Stimulated activated CD4-positive, alpha-beta T cell treated with anti-CD3 and anti-CD28 coated beads, TNF-alpha, amount 100 ng/mL, for 24 hours (primary cell): Measurements from ENCODE around the gene CRIP3.

Experiments
- DNase-seq, 3 experiments: peaks; one replicate each; pipeline ENCODE4 v3.0.0-alpha.2; 2020; ENCODE audit warnings: low read depth in 3 of 3

CRIP3 gene

DNA sequence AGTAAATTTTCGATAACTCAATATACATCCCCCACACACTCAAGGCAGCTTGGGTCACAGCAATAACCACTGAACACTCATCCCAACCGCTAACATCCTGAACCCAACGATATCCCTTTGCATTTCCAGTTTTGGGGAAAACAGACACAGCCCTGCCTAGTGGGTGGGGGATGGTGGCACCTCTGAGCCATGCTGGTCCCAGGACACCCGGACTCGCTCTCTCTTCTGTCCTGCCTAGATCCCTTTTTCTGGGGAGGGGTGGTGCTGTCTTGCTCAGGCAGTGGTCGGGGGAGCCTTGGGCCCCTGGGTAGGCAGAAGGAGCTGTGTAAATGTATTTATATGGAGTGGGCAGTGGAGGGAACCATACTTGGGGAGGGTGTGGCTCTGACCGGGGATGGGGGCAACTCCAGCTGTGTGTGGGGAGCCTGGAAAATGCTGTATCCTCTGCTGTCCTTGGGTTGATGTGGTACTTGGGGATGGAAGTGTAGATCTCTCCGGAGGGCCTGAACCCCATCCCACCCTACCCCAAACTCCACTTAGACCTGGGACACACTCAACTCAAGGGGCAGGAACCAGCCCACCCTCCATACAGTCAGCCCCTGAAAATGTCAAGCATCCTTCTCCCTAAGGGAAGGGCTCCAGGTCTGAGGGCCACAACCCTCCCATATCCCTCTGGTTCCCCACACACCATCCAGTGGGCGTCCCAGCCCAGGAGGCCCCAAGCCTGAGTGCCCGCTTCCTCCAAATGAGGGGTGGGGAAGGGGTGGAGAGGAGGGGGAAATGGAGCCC, 34.3 kb downstream of the CRIP3 start:
- no peak for DNase-seq

DNA sequence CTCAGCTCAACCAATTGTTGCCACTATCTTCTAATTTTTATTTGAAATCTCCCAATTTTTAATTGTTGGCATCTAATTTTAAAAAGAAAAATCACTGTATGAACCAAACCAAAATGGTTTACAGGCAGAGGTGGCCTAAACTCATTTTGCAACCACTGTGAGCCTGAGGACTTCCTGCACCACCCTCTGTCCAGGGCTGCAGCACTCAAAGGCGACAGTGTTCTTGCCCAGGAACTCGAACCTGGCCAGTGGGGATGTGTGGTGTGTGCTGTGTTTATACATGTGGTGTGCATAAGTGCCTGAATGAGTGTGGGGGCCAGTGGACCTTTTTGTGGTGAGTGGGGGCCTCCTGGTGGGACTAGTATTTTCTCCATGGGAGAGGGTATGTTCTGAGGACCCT, 34.9 kb downstream of the CRIP3 start:
- DNase-seq = no peak

DNA sequence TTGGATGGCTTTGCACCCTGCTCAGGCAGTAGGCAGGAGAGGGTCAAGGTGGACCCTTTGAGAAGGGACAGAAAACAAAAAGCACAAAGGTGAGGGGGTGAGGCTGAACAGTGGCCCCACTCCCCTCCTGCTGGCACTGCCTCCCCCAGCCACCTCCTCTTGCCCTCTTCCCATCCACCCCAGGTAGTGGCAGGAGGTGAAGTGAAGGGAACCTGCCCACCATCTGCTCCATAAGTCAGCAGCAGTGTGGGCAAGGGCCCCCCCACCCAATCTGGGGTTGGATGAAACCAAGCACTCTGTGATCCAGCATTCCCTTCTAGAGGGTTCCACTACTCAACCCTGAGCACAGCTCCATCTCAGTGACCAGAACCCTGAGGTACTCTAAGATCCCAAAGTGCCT, 36.7 kb downstream of the CRIP3 start:
- DNase-seq = no peak

DNA sequence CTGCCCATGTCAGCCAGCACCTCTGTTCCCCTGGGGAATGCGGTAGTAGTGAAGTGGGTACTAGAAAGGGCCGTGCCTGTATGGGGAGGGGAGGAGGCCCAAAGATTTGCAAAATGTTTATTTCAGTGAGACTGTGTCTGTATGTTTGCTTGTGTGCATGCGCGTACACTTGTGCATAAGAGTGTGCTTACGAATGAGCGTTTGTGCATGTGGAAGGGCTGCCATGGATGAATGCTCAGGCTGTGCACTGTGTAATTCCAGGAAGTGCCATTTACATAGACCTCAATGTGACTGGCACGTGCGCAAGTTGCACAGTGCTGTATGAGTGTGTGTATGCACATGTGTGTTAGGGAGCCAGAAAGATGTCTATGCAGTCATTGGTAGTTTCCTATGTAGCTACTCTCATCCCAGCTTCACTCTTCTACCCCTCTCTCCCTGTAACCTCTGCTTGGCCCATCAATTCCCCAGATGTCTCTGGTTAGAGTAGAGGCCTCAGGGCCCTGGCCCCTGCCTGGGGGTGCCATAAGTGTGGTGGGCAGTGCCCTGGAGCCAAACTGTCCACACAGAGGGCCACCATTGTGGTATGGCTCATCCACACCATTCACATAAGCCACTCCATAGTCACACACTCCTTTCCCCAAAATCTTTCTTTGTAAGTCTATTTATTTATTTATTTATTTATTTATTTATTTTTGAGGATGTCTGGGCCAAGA, 37.4 kb downstream of the CRIP3 start:
- no peak for DNase-seq

DNA sequence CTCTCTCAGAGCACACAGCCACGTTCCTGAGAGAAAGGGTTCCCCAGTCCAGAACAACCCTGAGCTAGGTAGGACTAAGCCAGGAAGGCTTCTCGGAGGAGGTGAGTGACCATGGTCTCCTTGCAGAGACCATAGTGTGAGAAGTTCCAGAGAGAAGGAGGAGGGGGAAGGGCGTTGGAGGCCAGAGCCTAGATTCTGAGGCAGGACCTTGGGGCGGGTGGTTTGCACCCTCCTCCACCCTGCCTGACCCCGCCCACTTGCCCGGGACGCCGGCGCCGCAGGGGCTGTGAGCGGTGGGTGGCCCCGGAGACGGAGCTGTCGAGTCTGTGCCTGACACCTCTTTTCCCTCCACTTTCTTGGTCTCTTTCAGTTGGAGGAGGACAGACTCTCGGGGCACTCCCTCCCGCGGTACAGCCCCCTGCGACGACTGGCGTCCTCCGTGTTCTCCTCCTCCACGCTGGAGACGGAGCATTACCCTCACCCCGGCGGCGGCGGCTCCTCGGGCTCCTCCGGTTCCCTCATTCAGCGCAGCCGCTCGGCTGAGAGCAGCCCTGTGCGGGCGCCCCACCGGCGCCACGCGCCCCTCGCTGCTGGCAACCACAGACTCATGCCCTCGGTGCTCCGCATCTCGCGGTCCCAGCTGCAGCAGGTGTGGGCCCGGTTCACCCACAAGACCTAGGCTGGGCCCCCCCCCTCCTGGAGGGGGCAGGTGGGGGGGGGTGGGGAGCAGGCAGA, 39.2 kb downstream of the CRIP3 start:
- DNase-seq = peak in 1 of 3 experiments; percentile 49

DNA sequence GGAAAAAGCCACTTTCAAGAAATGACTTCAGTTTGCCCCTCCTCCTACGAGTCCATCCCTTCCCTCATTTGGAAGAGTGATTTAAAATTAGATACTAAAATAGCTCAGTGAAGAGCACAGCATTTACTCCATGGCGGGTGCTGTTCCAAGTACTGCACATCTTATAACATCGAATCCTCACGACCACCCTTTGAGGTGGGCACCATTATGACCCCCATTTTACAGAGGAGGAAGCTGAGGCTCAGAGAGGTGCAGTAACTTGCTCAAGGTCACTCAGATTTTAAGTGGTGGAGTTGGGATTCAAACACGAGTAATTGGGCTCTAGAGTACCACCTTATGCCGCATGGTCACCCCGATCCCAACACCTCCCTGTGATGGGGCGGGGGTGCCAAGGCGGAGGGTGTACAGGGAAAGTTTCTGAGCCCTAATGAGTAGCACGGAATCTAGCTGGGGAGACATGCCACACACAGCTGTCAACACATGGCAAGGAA, 39.8 kb downstream of the CRIP3 start:
- DNase-seq = no peak

DNA sequence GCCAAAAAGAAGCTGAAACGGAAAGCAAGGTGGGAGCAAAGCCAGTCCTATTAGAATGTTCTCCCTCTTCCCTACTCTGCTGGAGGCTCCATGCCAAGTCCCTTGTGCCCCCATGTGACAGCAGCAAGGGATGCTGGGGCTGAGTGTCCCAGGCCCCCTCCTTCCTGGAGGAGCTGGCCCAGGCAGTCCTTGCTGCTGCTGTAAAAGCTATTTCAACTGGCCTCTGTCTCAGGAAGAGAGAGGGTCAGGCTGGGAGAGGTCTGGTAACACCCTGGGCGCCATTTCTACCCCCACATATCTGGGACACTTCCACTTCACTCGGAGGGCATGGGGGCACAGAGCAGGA, 40.3 kb downstream of the CRIP3 start:
- DNase-seq = no peak

DNA sequence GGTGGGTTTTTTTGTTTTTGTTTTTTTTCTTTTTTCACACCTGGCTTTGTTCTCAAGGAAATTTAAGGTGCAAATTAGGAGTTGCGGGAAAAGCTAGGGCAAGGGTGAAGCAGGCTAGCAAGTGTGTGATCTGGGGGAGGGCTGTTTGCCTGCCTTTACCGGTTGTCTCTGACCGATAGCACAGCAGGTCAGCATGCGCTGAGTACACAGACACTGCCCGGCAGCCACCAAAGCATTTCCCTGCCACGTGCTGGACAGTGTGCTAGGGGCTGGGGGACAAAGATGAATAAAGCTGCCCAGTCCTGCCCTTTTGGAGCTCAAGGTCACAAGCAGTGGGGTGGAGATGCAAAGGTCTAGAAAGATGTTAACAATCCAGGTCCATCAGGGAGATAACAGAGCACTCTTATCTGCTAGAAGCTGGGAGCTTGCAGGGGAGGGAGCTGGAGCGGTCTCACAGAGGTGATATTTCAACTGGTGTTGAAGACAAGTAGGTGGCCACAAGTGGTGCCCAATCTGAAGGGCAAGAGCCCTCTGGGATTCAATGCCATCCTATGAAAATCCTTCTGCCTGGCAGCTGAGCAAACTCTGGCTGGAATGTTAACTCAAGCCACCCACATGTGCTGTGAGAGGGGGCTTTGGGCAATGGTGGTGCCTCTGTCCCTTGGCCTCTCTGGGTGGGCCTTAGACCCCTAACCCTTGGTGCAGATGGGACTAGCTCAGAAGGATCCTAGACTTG, 40.8 kb downstream of the CRIP3 start:
- DNase-seq = no peak

DNA sequence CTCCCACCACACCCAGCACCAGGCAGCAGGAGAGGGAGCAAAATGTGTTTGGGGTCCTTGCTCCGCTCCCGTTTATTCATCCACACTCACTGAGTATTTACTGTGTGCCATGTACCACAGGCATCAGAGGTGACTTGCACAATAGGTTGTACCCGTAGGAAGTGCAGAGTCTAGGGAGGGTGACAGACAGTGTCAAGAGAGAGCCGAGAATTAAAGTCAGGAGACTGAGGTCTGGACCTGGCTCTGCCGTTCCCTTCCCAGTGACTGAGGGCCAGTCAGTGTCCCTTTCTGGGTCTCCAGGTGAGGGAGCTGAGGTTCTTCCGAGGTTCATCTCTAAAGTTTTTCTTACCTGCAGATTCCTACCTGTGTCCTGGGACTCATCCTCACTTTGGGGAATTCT, 43.1 kb downstream of the CRIP3 start:
- no peak for DNase-seq

DNA sequence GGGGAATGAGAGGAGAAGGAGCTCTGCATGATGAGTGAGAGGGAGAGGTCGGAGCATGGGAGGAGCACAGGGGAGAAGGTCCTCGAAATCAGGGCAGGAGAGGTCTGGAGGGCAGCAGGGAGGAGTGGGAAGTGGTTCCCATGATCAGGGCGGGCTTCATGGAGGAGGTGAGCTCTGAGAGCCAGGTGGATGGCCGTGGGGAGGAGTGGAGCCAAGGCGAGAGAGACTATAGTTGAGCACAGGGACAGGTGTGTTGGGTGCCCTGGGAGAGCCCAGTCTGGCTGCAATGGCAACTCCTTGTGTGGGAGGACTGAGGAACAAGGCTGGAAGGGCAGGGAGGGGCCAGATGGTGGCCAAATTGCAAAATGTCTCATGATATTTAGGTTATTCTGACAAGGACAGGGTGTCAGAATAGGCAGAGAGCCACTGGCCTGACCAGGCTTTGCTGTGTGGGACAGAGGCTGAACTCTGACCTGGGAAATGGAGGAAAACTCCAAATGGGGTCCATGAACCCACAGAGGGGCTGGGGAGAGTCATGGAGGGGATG, 44.0 kb downstream of the CRIP3 start:
- no peak for DNase-seq

DNA sequence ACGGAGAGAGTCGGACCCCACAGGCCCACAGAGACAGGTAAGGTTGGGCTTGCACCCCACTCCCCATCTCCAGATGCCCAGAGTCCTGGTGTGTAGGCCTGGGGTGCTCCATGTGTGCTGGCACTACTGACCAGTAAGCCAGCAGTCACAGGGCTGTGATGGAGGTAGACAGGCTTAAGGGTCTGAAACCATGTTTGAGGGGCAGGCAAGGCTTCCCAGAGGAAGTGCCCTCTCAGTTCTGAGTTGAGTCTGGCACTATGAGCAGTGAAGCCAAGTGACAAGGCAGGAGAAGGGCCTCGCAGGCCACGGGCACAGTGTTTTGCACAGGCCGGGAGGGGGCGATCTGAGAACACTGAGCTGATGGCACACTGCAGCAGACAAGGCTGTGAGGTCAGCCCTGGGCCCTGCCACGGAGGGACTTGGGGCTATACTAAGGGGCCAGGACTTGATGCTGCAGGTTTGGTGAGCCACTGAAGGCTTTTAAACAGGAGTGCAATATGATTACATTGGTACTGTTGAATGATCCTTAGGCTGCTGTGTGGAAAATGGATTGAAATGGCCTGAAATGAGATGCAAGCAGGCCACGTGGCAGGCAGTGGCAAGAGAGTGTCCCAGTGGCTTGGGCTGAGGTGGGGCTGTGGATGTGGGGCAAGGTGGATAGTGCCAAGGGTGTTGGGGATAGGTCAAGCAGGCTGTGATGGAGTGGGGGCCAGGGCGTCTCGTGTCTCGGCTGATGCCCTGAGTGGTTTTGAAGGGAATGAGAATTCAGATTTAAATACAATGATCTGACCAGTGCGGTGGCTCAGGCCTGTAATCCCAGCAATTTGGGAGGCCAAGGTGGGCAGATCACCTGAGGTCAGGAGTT, 45.1 kb downstream of the CRIP3 start:
- peak; percentile 55 to 78 (median 59) for DNase-seq

DNA sequence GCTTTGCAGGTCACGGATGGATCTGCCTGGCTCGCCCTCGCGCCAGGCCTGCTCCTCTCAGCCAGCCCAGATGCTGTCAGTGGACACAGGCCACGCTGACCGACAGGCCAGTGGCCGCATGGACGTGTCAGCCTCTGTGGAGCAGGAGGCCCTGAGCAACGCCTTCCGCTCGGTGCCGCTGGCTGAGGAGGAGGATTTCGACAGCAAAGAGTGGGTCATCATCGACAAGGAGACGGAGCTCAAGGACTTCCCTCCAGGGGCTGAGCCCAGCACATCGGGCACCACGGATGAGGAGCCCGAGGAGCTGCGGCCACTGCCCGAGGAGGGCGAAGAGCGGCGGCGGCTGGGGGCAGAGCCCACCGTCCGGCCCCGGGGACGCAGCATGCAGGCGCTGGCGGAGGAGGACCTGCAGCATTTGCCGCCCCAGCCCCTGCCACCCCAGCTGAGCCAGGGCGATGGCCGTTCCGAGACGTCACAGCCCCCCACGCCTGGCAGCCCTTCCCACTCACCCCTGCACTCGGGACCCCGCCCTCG, 45.8 kb downstream of the CRIP3 start:
- DNase-seq = no peak

DNA sequence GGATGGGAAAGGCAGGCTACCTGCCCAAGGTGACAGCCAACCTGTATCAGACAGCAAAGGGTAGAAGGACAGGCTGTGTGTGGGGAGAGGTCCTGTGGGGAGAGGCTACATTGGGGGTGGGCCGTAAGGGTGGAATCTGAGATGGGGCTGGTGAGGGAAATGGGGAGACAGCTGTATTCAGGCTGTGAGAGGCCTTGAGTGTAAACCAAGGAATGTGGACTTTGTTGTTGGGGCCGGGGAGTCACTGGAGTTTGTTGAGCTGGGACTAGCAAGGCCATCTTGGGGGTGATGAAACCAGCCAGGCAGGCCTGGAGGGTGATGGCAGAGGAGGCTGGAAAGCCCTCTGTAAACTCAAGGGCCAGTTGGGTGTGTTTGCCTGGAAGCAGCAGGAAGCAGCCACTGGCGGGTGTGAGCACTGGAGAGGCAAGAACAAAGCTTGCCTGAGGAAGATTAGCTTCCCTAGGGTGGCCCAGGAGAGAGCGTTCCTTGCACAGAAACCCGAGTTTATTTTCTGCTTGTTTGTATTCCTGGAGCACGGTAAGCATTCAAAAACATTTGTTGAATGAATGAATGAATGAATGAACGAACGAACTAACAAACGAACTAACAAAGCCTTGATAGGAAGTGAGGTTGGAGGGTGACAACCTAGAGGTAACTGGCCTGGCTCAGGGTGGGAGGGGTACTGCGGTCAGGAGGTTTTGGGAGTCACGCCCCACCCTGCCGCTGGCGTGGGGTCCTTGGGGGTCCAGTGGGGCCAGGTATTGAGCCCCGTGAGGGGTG, 46.4 kb downstream of the CRIP3 start:
- no peak for DNase-seq

DNA sequence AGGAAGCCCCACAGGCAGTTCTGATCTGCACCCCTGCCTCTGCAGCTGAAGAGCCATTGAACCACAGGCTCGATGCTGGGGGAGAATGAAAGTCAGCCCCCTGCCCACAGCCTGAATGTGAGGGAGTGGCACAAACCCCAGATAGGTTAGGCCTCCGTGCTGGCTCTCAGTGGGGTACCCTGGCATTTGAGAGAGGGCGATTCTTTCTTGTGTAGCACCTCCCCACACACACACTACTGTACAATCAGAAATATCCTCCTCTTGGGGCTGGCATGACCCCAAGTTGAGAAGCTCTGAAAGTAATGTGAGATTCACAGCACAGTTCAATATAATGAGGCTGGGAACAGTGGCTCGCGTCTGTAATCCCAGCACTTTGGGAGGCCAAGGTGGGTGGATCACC, 47.4 kb downstream of the CRIP3 start:
- no peak for DNase-seq

DNA sequence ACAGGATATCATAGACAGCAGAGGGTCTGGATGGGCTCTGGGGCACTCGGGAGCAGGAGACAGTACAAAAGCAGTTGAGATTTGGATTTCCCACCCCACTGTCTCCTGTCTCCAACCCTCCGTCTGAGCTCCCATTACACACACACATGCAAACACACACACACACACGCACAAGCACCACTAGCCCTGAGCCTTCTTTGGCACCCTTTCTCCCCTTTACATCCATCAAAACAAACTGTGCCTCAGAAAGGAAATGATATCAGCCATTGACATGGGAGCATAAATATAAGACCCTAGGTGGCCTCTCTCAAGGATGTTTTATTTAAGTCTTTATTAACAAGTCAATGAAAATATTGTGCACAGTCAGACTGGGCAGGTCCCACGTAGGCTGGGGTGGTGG, 47.8 kb downstream of the CRIP3 start:
- DNase-seq = no peak

DNA sequence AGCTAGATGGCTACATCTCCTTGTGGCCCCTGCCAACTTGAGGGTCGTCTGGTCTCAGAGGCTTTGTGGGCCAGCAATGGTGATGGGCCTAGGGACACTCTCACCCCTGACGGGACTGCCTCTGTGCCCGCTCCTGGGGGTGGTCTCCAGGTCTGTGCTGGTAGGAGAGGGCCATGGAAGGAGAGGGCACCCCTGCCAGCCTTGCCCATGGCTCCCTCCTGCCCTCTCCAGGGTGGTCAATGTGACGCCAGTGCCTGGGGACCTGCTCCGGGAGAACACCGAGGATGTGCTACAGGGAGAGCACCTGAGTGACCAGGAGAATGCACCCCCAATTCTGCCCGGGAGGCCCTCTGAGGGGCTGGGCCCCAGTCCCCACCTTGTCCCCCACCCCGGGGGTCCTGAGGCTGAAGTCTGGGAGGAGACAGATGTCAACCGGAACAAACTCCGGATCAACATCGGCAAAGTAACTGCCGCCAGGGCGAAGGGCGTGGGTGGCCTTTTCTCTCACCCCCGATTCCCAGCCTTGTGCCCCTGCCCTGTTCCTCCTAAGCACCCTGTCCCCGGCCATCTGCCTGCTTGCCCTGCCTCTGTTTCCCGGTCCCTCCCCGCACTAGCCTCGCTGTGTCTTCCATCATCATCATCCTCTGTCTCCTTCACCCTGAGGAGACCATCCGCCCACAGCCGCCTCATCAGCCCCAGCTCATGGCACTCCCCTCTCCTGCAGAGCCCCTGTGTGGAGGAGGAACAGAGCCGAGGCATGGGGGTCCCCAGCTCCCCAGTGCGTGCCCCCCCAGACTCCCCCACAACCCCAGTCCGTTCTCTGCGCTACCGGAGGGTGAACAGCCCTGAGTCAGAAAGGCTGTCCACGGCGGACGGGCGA, 49.6 kb downstream of the CRIP3 start:
- no peak for DNase-seq

DNA sequence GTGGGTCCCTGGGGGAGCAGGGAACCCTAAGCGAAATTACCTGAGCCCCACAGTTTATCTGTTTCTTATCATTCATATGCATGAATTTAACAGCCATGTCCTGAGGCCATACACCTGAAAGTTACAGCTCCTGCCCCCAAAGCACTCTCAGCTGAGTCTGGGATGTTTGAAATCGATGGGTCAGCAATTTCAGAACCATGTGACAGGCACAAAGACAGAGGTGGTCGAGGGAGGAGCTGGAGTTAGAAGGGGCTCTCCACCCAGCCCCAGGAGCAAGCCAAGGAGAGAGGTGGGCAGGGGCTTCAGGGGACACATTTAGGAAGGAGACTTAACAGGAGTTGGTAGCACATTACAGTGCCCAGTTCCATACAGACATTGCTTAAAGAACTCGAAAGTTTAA, 50.4 kb downstream of the CRIP3 start:
- DNase-seq = no peak

DNA sequence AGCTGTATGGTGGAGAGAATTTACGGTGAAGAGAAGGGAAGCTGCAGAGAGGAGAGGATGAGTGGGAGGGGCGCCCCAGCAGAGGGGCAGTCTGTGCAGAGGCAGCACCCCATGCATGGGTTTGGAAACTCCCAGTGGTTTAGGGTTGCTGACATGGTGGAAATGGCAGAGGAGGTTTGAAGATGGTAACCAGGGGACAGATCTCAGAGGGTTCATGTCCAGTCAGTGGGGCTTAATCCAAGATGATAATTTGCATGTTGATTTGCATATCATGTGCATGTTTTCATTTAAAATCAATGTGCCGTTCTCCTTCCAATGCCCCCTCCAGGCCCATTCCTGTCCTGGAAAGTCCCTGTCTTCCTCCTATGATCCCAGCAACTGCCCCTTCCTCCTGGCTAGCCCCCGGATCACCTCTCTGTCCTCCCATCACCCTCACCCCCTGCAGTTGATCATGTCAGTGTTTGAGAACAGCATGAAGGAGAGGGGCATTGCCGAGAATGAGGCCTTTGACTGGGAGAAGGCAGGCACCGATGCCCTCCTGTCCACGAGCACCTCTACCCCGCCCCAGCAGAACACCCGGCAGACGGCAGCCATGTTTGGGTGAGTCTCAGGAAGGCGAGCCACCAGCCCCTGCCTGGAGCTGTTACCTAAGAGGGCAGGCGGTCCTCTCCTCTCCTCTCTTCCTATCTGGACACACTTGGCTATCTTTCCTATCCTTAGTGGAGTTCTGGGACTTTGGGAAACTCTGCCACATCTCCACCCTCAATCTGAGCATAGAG, 51.1 kb downstream of the CRIP3 start:
- DNase-seq = no peak
